WTC11 (cell line): ENCODE data around the gene FDXR. TPM values are rescaled to one million over a fixed set of nuclear protein-coding genes. Genes with fewer than 3 reads are reported as not detected.

Experiments
- ATAC-seq: fragments of 200-7000 bp; cut with Tn5 transposase; 2 replicates; pipeline ENCODE4 v1.10.0; 2021; ENCODE audit warnings: mild to moderate bottlenecking, moderate library complexity
- CTCF ChIA-PET: fragments of 300-600 bp; sonication (Branson Sonifier 250); formaldehyde crosslinking; loops from one replicate; lab custom pipeline; 2021; ENCODE audit warnings: antibody characterized with exemption; lab: Charles Lee
- POLR2A ChIA-PET: fragments of 350-600 bp; sonication (Branson Sonifier 250); formaldehyde crosslinking; loops from one replicate; lab custom pipeline; 2021; ENCODE audit warnings: antibody characterized with exemption; lab: Charles Lee
- DNase-seq: peaks from one replicate; pipeline ENCODE4 v3.0.0; 2021; ENCODE audit warnings: low spot score
- H3K27ac Mint-ChIP-seq: 2 replicates; pipeline ENCODE4 v1.8.0; 2021; ENCODE audit warnings: mixed read lengths
- H3K27me3 Mint-ChIP-seq: 2 replicates; pipeline ENCODE4 v1.8.0; 2021; ENCODE audit warnings: low read depth, mild to moderate bottlenecking, moderate library complexity, mixed read lengths
- H3K36me3 Mint-ChIP-seq: 2 replicates; pipeline ENCODE4 v1.8.0; 2021; ENCODE audit warnings: mixed read lengths
- H3K4me1 Mint-ChIP-seq: 2 replicates; pipeline ENCODE4 v1.8.0; 2022; ENCODE audit warnings: mixed read lengths
- H3K4me3 Mint-ChIP-seq: 2 replicates; pipeline ENCODE4 v1.8.0; 2021; ENCODE audit warnings: mild to moderate bottlenecking, moderate library complexity, mixed read lengths
- H3K9me3 Mint-ChIP-seq: 2 replicates; pipeline ENCODE4 v1.8.0; 2021; ENCODE audit warnings: mixed read lengths
- FOXK1 ChIP-seq: sonication (generic); formaldehyde crosslinking; IDR thresholded peaks from 2 replicates; pipeline ENCODE4 v1.8.0; 2022; ENCODE audit warnings: mild to moderate bottlenecking, moderate library complexity, missing genetic modification reagents
- GTF2I ChIP-seq: fragments of 250-450 bp; sonication (Bioruptor Pico); conservative IDR thresholded peaks from 2 replicates; pipeline ENCODE4 v1.4.0; 2021; ENCODE audit warnings: mild to moderate bottlenecking
- JUN ChIP-seq: sonication (generic); formaldehyde crosslinking; IDR thresholded peaks from 2 replicates; pipeline ENCODE4 v1.8.0; 2023; ENCODE audit warnings: mild to moderate bottlenecking, missing genetic modification reagents
- MYBL2 ChIP-seq: sonication (generic); formaldehyde crosslinking; IDR thresholded peaks from 2 replicates; pipeline ENCODE4 v1.8.1; 2023; ENCODE audit warnings: mild to moderate bottlenecking, moderate library complexity, missing genetic modification reagents
- NFATC4 ChIP-seq: fragments of 250-450 bp; sonication (Bioruptor Pico); IDR thresholded peaks from 2 replicates; pipeline ENCODE4 v1.9.0; 2021; ENCODE audit warnings: mild to moderate bottlenecking
- NR2C2 ChIP-seq: sonication (generic); formaldehyde crosslinking; IDR thresholded peaks from 2 replicates; pipeline ENCODE4 v1.8.0; 2022; ENCODE audit warnings: mild to moderate bottlenecking, missing genetic modification reagents
- NR3C1 ChIP-seq: sonication (generic); formaldehyde crosslinking; conservative IDR thresholded peaks from 2 replicates; pipeline ENCODE4 v1.8.1; 2023; ENCODE audit warnings: low read depth, mild to moderate bottlenecking, missing genetic modification reagents
- OVOL2 ChIP-seq: fragments of 250-450 bp; sonication (Bioruptor Pico); IDR thresholded peaks from 2 replicates; pipeline ENCODE4 v1.9.0; 2021; ENCODE audit warnings: mild to moderate bottlenecking, borderline replicate concordance
- PRRX2 ChIP-seq: fragments of 250-450 bp; sonication (Bioruptor Pico); IDR thresholded peaks from 2 replicates; pipeline ENCODE4 v1.8.0; 2021; ENCODE audit warnings: mild to moderate bottlenecking
- SMAD3 ChIP-seq: sonication (generic); formaldehyde crosslinking; IDR thresholded peaks from 2 replicates; pipeline ENCODE4 v1.8.0; 2022; ENCODE audit warnings: missing genetic modification reagents, mild to moderate bottlenecking, borderline replicate concordance
- SP1 ChIP-seq: sonication (generic); formaldehyde crosslinking; conservative IDR thresholded peaks from 2 replicates; pipeline ENCODE4 v1.8.1; 2022; ENCODE audit warnings: missing genetic modification reagents
- ZNF138 ChIP-seq: sonication (generic); formaldehyde crosslinking; conservative IDR thresholded peaks from 2 replicates; pipeline ENCODE4 v1.8.1; 2022; ENCODE audit warnings: mild to moderate bottlenecking, moderate library complexity, missing genetic modification reagents
- ZNF317 ChIP-seq: sonication (generic); formaldehyde crosslinking; IDR thresholded peaks from 2 replicates; pipeline ENCODE4 v1.8.1; 2023; ENCODE audit warnings: low read depth, mild to moderate bottlenecking, moderate library complexity, missing genetic modification reagents, borderline replicate concordance
- ZNF423 ChIP-seq: fragments of 250-450 bp; sonication (Bioruptor Pico); IDR thresholded peaks from 2 replicates; pipeline ENCODE4 v2.1.2; 2022; ENCODE audit warnings: mild to moderate bottlenecking, moderate library complexity
- total RNA-seq: library from RNA; stranded (reverse); gene quantifications from 3 replicates; pipeline ENCODE4 v1.2.3, GENCODE V29; 2021
- TF ChIP-seq, protein P1 (sequence below): sonication (generic); formaldehyde crosslinking; IDR thresholded peaks from 2 replicates; pipeline ENCODE4 v1.8.0; 2022; ENCODE audit warnings: mild to moderate bottlenecking, missing genetic modification reagents
- TF ChIP-seq, protein P2 (sequence below): sonication (generic); formaldehyde crosslinking; IDR thresholded peaks from 2 replicates; pipeline ENCODE4 v1.8.1; 2023; ENCODE audit warnings: mild to moderate bottlenecking, missing genetic modification reagents, moderate library complexity
- TF ChIP-seq, protein P3 (sequence below): fragments of 250-450 bp; sonication (Bioruptor Pico); IDR thresholded peaks from 2 replicates; pipeline ENCODE4 v1.9.0; 2021; ENCODE audit warnings: moderate library complexity, mild to moderate bottlenecking, inconsistent platforms, borderline replicate concordance
- TF ChIP-seq, protein P4 (sequence below): fragments of 250-450 bp; sonication (Bioruptor Pico); IDR thresholded peaks from 2 replicates; pipeline ENCODE4 v1.8.0; 2021; ENCODE audit warnings: mild to moderate bottlenecking
- TF ChIP-seq, protein P5 (sequence below): sonication (generic); formaldehyde crosslinking; conservative IDR thresholded peaks from 2 replicates; pipeline ENCODE4 v1.8.1; 2022; ENCODE audit warnings: mild to moderate bottlenecking, missing genetic modification reagents
- TF ChIP-seq, protein P6 (sequence below): sonication (generic); formaldehyde crosslinking; IDR thresholded peaks from 2 replicates; pipeline ENCODE4 v1.8.0; 2023; ENCODE audit warnings: missing genetic modification reagents, mild to moderate bottlenecking, borderline replicate concordance
- TF ChIP-seq, protein P7 (sequence below): sonication (generic); formaldehyde crosslinking; conservative IDR thresholded peaks from 2 replicates; pipeline ENCODE4 v1.8.1; 2023; ENCODE audit warnings: mild to moderate bottlenecking, low read depth, missing genetic modification reagents, moderate library complexity

The FDXR gene
- total RNA-seq, 1 experiment from 2014 or later = 52.8 TPM

DNA sequence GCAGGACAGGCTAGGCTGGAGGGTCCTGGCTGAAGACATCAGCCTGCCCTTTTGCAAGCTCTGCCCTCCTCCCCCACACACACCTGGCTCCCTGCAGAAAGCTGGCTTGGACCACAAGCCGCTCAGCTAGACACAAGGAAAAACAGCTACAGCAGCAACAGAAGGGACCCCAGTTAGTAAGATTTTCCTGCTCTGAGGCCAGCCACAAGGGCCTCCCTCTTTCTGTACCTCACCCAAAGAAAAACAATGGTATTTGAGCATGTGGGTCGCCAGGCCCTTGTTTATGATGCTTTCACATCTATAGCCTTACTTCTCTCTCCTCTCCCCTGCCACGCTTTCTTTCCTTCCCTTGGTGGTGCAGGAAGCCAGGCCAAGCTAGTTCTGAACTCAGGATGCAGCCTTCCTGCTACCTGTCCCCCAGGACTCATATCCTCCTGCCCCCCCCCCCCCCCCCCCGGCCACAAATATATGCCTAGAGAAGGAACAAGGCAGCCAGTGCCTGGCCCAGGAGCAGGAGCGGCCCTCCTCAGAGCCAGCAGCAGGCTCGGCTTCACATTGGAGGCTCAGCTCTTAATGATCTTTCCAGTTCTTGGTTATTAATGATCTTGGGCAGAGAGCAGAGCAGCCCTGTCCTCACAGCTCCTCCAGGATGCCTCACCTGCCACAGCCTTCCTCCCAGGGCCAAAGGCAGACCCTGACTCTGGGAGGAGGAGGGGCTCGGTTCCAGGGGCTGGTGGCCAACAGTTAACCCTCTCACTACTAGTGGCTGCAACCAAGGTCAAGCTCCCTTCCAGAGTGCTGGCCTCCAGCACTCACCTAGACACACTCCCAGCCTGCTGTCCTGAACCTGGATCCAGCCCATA lies 32.6 kb downstream of the FDXR start (continued):
- TF ChIP-seq GTF2I (CRISPR knock-in tag) = no peak
- TF ChIP-seq, protein P1, sequence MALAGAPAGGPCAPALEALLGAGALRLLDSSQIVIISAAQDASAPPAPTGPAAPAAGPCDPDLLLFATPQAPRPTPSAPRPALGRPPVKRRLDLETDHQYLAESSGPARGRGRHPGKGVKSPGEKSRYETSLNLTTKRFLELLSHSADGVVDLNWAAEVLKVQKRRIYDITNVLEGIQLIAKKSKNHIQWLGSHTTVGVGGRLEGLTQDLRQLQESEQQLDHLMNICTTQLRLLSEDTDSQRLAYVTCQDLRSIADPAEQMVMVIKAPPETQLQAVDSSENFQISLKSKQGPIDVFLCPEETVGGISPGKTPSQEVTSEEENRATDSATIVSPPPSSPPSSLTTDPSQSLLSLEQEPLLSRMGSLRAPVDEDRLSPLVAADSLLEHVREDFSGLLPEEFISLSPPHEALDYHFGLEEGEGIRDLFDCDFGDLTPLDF (CRISPR knock-in tag) = no peak
- no peak for TF ChIP-seq NR2C2 (CRISPR knock-in tag)
- no peak for TF ChIP-seq FOXK1 (CRISPR knock-in tag)
- TF ChIP-seq, protein P2, sequence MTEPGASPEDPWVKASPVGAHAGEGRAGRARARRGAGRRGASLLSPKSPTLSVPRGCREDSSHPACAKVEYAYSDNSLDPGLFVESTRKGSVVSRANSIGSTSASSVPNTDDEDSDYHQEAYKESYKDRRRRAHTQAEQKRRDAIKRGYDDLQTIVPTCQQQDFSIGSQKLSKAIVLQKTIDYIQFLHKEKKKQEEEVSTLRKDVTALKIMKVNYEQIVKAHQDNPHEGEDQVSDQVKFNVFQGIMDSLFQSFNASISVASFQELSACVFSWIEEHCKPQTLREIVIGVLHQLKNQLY (CRISPR knock-in tag) = no peak
- TF ChIP-seq SMAD3 = no peak
- TF ChIP-seq, protein P3, sequence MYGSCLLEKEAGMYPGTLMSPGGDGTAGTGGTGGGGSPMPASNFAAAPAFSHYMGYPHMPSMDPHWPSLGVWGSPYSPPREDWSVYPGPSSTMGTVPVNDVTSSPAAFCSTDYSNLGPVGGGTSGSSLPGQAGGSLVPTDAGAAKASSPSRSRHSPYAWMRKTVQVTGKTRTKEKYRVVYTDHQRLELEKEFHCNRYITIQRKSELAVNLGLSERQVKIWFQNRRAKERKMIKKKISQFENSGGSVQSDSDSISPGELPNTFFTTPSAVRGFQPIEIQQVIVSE (CRISPR knock-in tag) = no peak
- TF ChIP-seq PRRX2 (CRISPR knock-in tag) = no peak
- no peak for TF ChIP-seq OVOL2 (CRISPR knock-in tag)
- no peak for TF ChIP-seq NR3C1
- no peak for TF ChIP-seq ZNF317 (CRISPR knock-in tag)
- TF ChIP-seq, protein P4, sequence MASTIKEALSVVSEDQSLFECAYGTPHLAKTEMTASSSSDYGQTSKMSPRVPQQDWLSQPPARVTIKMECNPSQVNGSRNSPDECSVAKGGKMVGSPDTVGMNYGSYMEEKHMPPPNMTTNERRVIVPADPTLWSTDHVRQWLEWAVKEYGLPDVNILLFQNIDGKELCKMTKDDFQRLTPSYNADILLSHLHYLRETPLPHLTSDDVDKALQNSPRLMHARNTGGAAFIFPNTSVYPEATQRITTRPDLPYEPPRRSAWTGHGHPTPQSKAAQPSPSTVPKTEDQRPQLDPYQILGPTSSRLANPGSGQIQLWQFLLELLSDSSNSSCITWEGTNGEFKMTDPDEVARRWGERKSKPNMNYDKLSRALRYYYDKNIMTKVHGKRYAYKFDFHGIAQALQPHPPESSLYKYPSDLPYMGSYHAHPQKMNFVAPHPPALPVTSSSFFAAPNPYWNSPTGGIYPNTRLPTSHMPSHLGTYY (CRISPR knock-in tag) = no peak

DNA sequence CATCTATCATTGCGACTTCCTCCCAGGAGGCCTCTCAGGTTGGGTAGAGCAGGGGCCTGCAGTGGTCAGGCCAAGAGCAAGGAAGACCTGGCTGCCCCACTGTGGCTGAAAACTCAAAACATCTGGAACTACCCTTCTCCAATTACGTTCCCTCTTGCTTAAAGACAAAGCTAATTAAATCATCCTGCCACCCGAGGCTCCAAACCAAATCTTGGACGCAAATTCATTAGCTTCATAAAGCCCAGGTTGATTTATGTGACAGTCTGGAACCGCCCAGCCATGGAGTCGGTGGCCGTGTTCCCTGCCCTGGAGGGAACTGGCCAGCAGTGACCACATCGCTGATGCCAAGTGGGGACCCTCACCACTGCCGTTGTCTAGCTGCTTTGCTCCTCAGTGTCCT lies 34.5 kb downstream of the FDXR start:
- ChIA-PET CTCF (interaction anchor here (1.3 to 5.5 kb wide), 3 partner anchors 14 to 123 kb away, joined by 3 to 63 read pairs (median 19); partner anchors contain the start of gene GRIN2C), POLR2A (no interaction called here)
- Mint-ChIP-seq H3K36me3 (no peaks in the 10 kb centered on the region; the same call in 1 of the 2 replicates), H3K9me3 (no peaks in the 10 kb centered on the region), H3K27me3 (peaks cover 15% of the 10 kb centered on the region), H3K27ac (no peak overlapping the region), H3K4me1 (peaks cover 21% of the 10 kb centered on the region), H3K4me3 (no peak overlapping the region)
- no peak for DNase-seq
- no peak for ATAC-seq
- TF ChIP-seq, protein P3 (CRISPR knock-in tag) = no peak
- TF ChIP-seq, protein P5, sequence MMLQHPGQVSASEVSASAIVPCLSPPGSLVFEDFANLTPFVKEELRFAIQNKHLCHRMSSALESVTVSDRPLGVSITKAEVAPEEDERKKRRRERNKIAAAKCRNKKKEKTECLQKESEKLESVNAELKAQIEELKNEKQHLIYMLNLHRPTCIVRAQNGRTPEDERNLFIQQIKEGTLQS = no peak
- TF ChIP-seq ZNF423 (CRISPR knock-in tag) (no peak), MYBL2 (no peak), NFATC4 (CRISPR knock-in tag) (no peak), JUN (CRISPR knock-in tag) (no peak), SP1 (CRISPR knock-in tag) (no peak), PRRX2 (CRISPR knock-in tag) (no peak), ZNF138 (CRISPR knock-in tag) (no peak)
- TF ChIP-seq, protein P6, sequence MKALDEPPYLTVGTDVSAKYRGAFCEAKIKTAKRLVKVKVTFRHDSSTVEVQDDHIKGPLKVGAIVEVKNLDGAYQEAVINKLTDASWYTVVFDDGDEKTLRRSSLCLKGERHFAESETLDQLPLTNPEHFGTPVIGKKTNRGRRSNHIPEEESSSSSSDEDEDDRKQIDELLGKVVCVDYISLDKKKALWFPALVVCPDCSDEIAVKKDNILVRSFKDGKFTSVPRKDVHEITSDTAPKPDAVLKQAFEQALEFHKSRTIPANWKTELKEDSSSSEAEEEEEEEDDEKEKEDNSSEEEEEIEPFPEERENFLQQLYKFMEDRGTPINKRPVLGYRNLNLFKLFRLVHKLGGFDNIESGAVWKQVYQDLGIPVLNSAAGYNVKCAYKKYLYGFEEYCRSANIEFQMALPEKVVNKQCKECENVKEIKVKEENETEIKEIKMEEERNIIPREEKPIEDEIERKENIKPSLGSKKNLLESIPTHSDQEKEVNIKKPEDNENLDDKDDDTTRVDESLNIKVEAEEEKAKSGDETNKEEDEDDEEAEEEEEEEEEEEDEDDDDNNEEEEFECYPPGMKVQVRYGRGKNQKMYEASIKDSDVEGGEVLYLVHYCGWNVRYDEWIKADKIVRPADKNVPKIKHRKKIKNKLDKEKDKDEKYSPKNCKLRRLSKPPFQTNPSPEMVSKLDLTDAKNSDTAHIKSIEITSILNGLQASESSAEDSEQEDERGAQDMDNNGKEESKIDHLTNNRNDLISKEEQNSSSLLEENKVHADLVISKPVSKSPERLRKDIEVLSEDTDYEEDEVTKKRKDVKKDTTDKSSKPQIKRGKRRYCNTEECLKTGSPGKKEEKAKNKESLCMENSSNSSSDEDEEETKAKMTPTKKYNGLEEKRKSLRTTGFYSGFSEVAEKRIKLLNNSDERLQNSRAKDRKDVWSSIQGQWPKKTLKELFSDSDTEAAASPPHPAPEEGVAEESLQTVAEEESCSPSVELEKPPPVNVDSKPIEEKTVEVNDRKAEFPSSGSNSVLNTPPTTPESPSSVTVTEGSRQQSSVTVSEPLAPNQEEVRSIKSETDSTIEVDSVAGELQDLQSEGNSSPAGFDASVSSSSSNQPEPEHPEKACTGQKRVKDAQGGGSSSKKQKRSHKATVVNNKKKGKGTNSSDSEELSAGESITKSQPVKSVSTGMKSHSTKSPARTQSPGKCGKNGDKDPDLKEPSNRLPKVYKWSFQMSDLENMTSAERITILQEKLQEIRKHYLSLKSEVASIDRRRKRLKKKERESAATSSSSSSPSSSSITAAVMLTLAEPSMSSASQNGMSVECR (CRISPR knock-in tag) = no peak
- TF ChIP-seq, protein P7, sequence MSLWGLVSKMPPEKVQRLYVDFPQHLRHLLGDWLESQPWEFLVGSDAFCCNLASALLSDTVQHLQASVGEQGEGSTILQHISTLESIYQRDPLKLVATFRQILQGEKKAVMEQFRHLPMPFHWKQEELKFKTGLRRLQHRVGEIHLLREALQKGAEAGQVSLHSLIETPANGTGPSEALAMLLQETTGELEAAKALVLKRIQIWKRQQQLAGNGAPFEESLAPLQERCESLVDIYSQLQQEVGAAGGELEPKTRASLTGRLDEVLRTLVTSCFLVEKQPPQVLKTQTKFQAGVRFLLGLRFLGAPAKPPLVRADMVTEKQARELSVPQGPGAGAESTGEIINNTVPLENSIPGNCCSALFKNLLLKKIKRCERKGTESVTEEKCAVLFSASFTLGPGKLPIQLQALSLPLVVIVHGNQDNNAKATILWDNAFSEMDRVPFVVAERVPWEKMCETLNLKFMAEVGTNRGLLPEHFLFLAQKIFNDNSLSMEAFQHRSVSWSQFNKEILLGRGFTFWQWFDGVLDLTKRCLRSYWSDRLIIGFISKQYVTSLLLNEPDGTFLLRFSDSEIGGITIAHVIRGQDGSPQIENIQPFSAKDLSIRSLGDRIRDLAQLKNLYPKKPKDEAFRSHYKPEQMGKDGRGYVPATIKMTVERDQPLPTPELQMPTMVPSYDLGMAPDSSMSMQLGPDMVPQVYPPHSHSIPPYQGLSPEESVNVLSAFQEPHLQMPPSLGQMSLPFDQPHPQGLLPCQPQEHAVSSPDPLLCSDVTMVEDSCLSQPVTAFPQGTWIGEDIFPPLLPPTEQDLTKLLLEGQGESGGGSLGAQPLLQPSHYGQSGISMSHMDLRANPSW = no peak
